ENCODE measurements around the gene JAML.

DNA sequence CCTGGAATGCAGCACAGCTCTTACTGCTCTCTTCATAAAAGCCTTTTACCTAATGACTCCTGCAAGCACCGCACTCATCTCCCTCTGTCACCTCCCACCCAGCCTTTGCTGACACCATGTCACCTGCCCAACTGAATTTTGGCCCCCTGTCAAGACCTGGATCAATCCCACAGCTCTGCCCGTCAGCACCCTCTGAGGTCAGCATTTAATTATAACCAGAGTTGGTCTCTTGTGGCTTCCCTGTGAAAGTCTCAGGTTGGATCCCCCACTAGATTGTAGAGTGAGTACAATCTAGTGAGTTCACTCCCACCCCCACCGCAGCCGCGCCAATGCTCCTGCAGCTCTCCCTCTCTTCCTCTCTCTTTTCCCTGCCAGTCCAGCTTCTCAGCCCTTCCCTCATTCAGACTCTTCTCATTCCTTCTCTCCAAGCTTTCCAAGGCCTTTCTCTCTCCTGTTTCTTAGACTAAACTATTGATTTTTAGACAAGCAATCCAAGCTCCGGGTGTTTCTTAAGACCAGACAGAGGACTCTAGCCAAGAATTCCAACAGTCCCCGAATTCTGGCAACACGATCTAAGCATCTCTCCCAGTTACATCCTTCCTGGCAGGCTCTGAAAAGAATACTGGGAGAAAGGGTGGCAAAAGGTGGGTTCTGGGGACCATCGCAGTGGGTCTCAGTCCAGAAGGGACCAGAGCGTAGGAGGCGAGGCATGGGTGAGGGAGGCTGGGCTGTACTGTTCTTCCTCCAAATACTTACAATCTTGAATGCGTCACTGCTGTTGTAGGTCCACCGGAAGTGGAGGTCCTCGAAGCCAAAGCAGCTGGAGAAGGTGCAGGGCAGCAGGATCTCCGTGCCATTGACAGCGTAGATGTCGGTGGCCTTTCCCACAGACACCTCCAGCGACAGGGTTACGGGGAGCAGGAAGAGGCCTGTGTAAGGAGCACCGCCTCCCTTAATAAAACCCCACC is 80.2 kb downstream of the JAML start:
- TF ChIP-seq, protein P1, sequence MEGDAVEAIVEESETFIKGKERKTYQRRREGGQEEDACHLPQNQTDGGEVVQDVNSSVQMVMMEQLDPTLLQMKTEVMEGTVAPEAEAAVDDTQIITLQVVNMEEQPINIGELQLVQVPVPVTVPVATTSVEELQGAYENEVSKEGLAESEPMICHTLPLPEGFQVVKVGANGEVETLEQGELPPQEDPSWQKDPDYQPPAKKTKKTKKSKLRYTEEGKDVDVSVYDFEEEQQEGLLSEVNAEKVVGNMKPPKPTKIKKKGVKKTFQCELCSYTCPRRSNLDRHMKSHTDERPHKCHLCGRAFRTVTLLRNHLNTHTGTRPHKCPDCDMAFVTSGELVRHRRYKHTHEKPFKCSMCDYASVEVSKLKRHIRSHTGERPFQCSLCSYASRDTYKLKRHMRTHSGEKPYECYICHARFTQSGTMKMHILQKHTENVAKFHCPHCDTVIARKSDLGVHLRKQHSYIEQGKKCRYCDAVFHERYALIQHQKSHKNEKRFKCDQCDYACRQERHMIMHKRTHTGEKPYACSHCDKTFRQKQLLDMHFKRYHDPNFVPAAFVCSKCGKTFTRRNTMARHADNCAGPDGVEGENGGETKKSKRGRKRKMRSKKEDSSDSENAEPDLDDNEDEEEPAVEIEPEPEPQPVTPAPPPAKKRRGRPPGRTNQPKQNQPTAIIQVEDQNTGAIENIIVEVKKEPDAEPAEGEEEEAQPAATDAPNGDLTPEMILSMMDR (IDR thresholded peaks at IDR 0.05), result no peak
- no peak for TF ChIP-seq POLR2AphosphoS5 (IDR thresholded peaks at IDR 0.05)

Measured in breast epithelium (tissue), 3 donors.